OCI-LY1 (cell line): Measurements from ENCODE around the gene RAP1GDS1.

Experiments
- H2AFZ ChIP-seq: fragments of 200-600 bp; sonication (generic), shearing (Covaris generic); 2 replicates; pipeline ENCODE4 v1.6.0; 2014; ENCODE audit warnings: antibody characterized with exemption, mild to moderate bottlenecking, low read length
- H3F3A ChIP-seq: fragments of 200-600 bp; sonication (generic), shearing (Covaris generic); 2 replicates; pipeline ENCODE4 v1.6.0; 2014; ENCODE audit warnings: mild to moderate bottlenecking, antibody characterized with exemption, low read length, moderate library complexity; ENCODE audit not compliant: insufficient read depth
- H3K27ac ChIP-seq: fragments of 200-600 bp; sonication (generic); 2 replicates; pipeline ENCODE4 v1.5.1; 2014; ENCODE audit warnings: low read length, mixed run types, mild to moderate bottlenecking, low read depth; ENCODE audit not compliant: poor library complexity, severe bottlenecking
- H3K27me3 ChIP-seq: fragments of 200-600 bp; sonication (generic); 2 replicates; pipeline ENCODE4 v1.6.0; 2014; ENCODE audit warnings: antibody characterized with exemption, mild to moderate bottlenecking, low read length, moderate library complexity; ENCODE audit not compliant: insufficient read depth
- H3K36me3 ChIP-seq: fragments of 200-600 bp; sonication (generic); 2 replicates; pipeline ENCODE4 v1.6.1; 2014; ENCODE audit warnings: mild to moderate bottlenecking, antibody characterized with exemption, low read length, moderate library complexity, mixed read lengths; ENCODE audit not compliant: insufficient read depth
- H3K4me1 ChIP-seq: fragments of 200-600 bp; sonication (generic); 2 replicates; pipeline ENCODE4 v1.5.1; 2014; ENCODE audit warnings: mild to moderate bottlenecking, low read length, moderate library complexity; ENCODE audit not compliant: insufficient read depth, severe bottlenecking
- H3K4me2 ChIP-seq: fragments of 200-600 bp; sonication (generic), shearing (Covaris generic); 2 replicates; pipeline ENCODE4 v1.6.1; 2014; ENCODE audit warnings: low read length
- H3K4me3 ChIP-seq: fragments of 200-600 bp; sonication (generic); 2 replicates; pipeline ENCODE4 v1.5.1; 2014; ENCODE audit warnings: low read length, low read depth, mild to moderate bottlenecking, mixed read lengths; ENCODE audit not compliant: poor library complexity, severe bottlenecking
- H3K79me2 ChIP-seq: fragments of 200-600 bp; shearing (Covaris generic); 2 replicates; pipeline ENCODE4 v1.6.1; 2016; ENCODE audit warnings: mixed run types, low read length, mixed read lengths; ENCODE audit not compliant: insufficient read depth
- H3K9ac ChIP-seq: fragments of 200-600 bp; sonication (generic), shearing (Covaris generic); 2 replicates; pipeline ENCODE4 v1.6.1; 2014; ENCODE audit warnings: mild to moderate bottlenecking, low read length, mixed read lengths
- H3K9me2 ChIP-seq: fragments of 200-600 bp; sonication (generic), shearing (Covaris generic); 2 replicates; pipeline ENCODE4 v1.6.1; 2014; ENCODE audit warnings: low read depth, mild to moderate bottlenecking, low read length, mixed read lengths
- H3K9me3 ChIP-seq: fragments of 200-600 bp; shearing (Covaris generic); 2 replicates; pipeline ENCODE4 v1.6.1; 2014; ENCODE audit warnings: low read length, mixed read lengths
- H4K20me1 ChIP-seq: fragments of 200-600 bp; sonication (generic), shearing (Covaris generic); 2 replicates; pipeline ENCODE4 v1.6.0; 2016; ENCODE audit warnings: mild to moderate bottlenecking, low read length; ENCODE audit not compliant: insufficient read depth
- CTCF ChIP-seq: fragments of 200-600 bp; sonication (generic), shearing (Covaris generic); IDR thresholded peaks from 2 replicates; pipeline ENCODE4 v1.5.1; 2017; ENCODE audit warnings: mild to moderate bottlenecking, antibody characterized with exemption, low read length, moderate library complexity, mixed read lengths
- EZH2 ChIP-seq: fragments of 200-600 bp; sonication (generic), shearing (Covaris generic); IDR thresholded peaks from 2 replicates; pipeline ENCODE4 v1.8.0; 2017; ENCODE audit warnings: borderline replicate concordance, mixed run types, mild to moderate bottlenecking, antibody characterized with exemption, low read length, moderate library complexity, mixed read lengths

RAP1GDS1 gene

GRCh38 chr4:98267498-98267897 lies 6.3 kb downstream of the RAP1GDS1 start:
- no peaks in the 10 kb centered on the region for H3F3A ChIP-seq
- peaks cover 11% of the 10 kb centered on the region for H3K4me1 ChIP-seq
- H3K79me2 ChIP-seq, result peaks cover 89% of the 10 kb centered on the region
- no peak overlapping the region for H3K4me2 ChIP-seq
- no peaks in the 10 kb centered on the region for H3K9me2 ChIP-seq
- H2AFZ ChIP-seq, result no peak overlapping the region
- H4K20me1 ChIP-seq, result no peaks in the 10 kb centered on the region
- H3K27me3 ChIP-seq, result no peaks in the 10 kb centered on the region
- peaks cover 18% of the 10 kb centered on the region for H3K9me3 ChIP-seq
- no peak overlapping the region for H3K9ac ChIP-seq
- H3K36me3 ChIP-seq, result peaks cover 41% of the 10 kb centered on the region
- no peak overlapping the region for H3K4me3 ChIP-seq
- TF ChIP-seq EZH2, result no peak
- no peak for TF ChIP-seq CTCF
- H3K27ac ChIP-seq, result no peak overlapping the region

- Histone ChIP-seq H3K36me3 (peaks cover 25% of the 10 kb centered on the region), H3K4me3 (no peak overlapping the region), H3K9ac (no peak overlapping the region), H3K27me3 (no peaks in the 10 kb centered on the region), H3K9me3 (peaks cover 8% of the 10 kb centered on the region; the same call in 1 of the 2 replicates), H4K20me1 (no peaks in the 10 kb centered on the region), H3K4me2 (no peak overlapping the region), H3K4me1 (no peaks in the 10 kb centered on the region), H2AFZ (no peak overlapping the region), H3K79me2 (peaks cover 58% of the 10 kb centered on the region), H3F3A (no peaks in the 10 kb centered on the region), H3K9me2 (no peaks in the 10 kb centered on the region), H3K27ac (no peak overlapping the region)
- TF ChIP-seq CTCF (no peak), EZH2 (no peak)
Measured at GRCh38 chr4:98275145-98275544, 14.0 kb downstream of the RAP1GDS1 start.

GRCh38 chr4:98283219-98284189 lies 22.3 kb downstream of the RAP1GDS1 start:
- Histone ChIP-seq H3K79me2 (peaks cover 39% of the 10 kb centered on the region), H3K36me3 (no peaks in the 10 kb centered on the region), H3K4me3 (no peak overlapping the region), H3K9me2 (no peaks in the 10 kb centered on the region), H3K27me3 (no peaks in the 10 kb centered on the region), H3K9me3 (no peaks in the 10 kb centered on the region), H2AFZ (no peak overlapping the region), H3F3A (no peaks in the 10 kb centered on the region), H3K9ac (no peak overlapping the region), H4K20me1 (no peaks in the 10 kb centered on the region), H3K4me1 (peaks cover 9% of the 10 kb centered on the region), H3K4me2 (no peak overlapping the region), H3K27ac (no peak overlapping the region)
- no peak for TF ChIP-seq EZH2
- TF ChIP-seq CTCF, result no peak
